Thyroid gland (tissue), 4 donors: ENCODE data around the gene WNT9B. TPM values are rescaled to one million over a fixed set of nuclear protein-coding genes. Genes with fewer than 3 reads are reported as not detected.

Source experiments
- DNase-seq, 2 donors: peaks; one replicate each; pipeline ENCODE4 v3.0.0-alpha.2; 2019
- H3K27ac ChIP-seq, 3 donors: fragments of 200-600 bp; sonication (generic); 1 replicate in 2 of 3; 2 replicates in 1 of 3; pipeline ENCODE4 v1.5.1; 2016 to 2019; ENCODE audit warnings: mild to moderate bottlenecking in 1 of 3, moderate library complexity in 1 of 3
- H3K27me3 ChIP-seq: fragments of 200-600 bp; sonication (generic); one replicate; pipeline ENCODE4 v1.5.1; 2019
- H3K36me3 ChIP-seq, 2 donors: fragments of 200-600 bp; sonication (generic); one replicate each; pipeline ENCODE4 v1.5.1; 2016 to 2019
- H3K4me1 ChIP-seq, 2 donors: fragments of 200-600 bp; sonication (generic); one replicate each; pipeline ENCODE4 v1.5.1; 2017 to 2019
- H3K4me3 ChIP-seq, 3 donors: fragments of 200-600 bp; sonication (generic); replicated peaks in 1 of 3; 1 replicate in 2 of 3; 2 replicates in 1 of 3; pipeline ENCODE4 v1.5.1; 2016; ENCODE audit warnings: mild to moderate bottlenecking in 1 of 3
- H3K9me3 ChIP-seq: fragments of 200-600 bp; sonication (generic); one replicate; pipeline ENCODE4 v1.5.1; 2017
- CTCF ChIP-seq, 6 experiments: fragments of 200-600 bp in 3 of 6; fragments of 450-650 bp in 3 of 6; sonication (generic) in 3 of 6; IDR thresholded peaks; one replicate each; pipeline ENCODE4 v1.5.1; 2016 to 2019; ENCODE audit warnings: antibody characterized with exemption in 6 of 6, mild to moderate bottlenecking in 2 of 6, inconsistent platforms in 1 of 6, moderate library complexity in 1 of 6
- POLR2A ChIP-seq, 2 donors: fragments of 450-650 bp; IDR thresholded peaks; one replicate each; pipeline ENCODE4 v1.6.1; 2017; ENCODE audit warnings: antibody characterized with exemption in 2 of 2, mild to moderate bottlenecking in 2 of 2, moderate library complexity in 1 of 2
- WGBS, 2 donors: methylation state at CpG; one replicate each; pipeline ENCODE4 v1.1.5; 2017; 5-methylcytosine and 5-hydroxymethylcytosine counted together
- intact Hi-C: fragments of 100-400 bp; cut with DNase I; formaldehyde crosslinking; loops from one replicate; pipeline ENCODE4 v1.15.1; 2023
- total RNA-seq, 4 donors: library from RNA; depleted of rRNA; stranded (reverse); fragments of >200 nt; gene quantifications; one replicate each; pipeline ENCODE4 v1.2.3, GENCODE V29; 2016

The WNT9B gene
- total RNA-seq, 4 donors from 2014 or later: 1.2 TPM; not detected in 3

- no peak overlapping the region for H3K4me3 ChIP-seq
- peaks cover 38% of the 10 kb centered on the region for H3K27me3 ChIP-seq
- TF ChIP-seq CTCF (IDR thresholded peaks at IDR 0.05) (no peak), POLR2A (IDR thresholded peaks at IDR 0.05) (no peak)
- 5 to 8% methylated on average over 10 to 37 of the region's 72 CpGs for WGBS, 2 donors
- H3K4me1 ChIP-seq: peaks cover 4 to 17% of the 10 kb centered on the region in 2 donors
- no peak for DNase-seq
- H3K36me3 ChIP-seq: no peaks in the 10 kb centered on the region
- H3K27ac ChIP-seq: no peak overlapping the region
- intact Hi-C loops: no loop called here
- H3K9me3 ChIP-seq: no peaks in the 10 kb centered on the region
Observed at GRCh38 chr17:46818929-46819859, 32.2 kb upstream of the WNT9B start.

DNA sequence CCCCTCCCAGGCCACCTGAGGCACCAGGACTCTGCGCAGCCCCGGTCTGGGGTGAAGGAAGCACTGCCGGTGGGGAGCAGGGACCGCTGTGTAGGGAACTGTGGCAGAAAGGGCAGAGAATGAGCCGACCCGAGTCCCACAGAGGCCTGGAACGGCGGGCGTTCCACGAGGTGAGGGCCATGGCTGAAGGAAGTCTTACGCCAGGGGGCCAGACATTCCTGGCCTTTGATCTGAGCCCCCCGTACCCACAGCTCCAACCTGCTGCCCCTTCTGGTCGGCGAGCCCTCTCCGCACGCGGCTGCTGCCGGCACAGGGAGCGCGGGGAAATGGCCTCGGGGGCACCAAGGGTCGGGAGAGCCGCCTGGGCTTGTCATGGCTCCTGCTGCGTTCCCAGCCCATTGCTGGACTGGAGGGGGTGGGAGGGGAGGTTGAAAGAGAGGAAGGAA lies 31.5 kb upstream of the WNT9B start:
- no peak overlapping the region for H3K4me3 ChIP-seq
- H3K27me3 ChIP-seq: peaks cover 38% of the 10 kb centered on the region
- no peaks in the 10 kb centered on the region for H3K9me3 ChIP-seq
- H3K27ac ChIP-seq: no peak overlapping the region
- intact Hi-C loops: no loop called here
- DNase-seq: no peak
- no peaks in the 10 kb centered on the region for H3K36me3 ChIP-seq
- TF ChIP-seq POLR2A (IDR thresholded peaks at IDR 0.05) (no peak), CTCF (IDR thresholded peaks at IDR 0.05) (no peak)
- H3K4me1 ChIP-seq: peaks cover 4 to 17% of the 10 kb centered on the region in 2 donors
- 16 to 25% methylated on average over 13 to 24 of the region's 24 CpGs for WGBS, 2 donors

GRCh38 chr17:46820592-46821450 lies 30.6 kb upstream of the WNT9B start:
- Histone ChIP-seq H3K4me3 (no peak overlapping the region), H3K27me3 (peaks cover 38% of the 10 kb centered on the region), H3K27ac (no peak overlapping the region), H3K9me3 (no peaks in the 10 kb centered on the region), H3K4me1 (peaks cover 4 to 17% of the 10 kb centered on the region in 2 donors), H3K36me3 (no peaks in the 10 kb centered on the region)
- intact Hi-C loops: no loop called here
- TF ChIP-seq POLR2A (IDR thresholded peaks at IDR 0.05) (no peak), CTCF (IDR thresholded peaks at IDR 0.05) (no peak)
- WGBS, 2 donors: 28 to 39% methylated on average over 5 to 13 of the region's 13 CpGs
- DNase-seq: no peak

- 14 to 15% methylated on average over 25 to 27 of the region's 31 CpGs for WGBS, 2 donors
- no peak for DNase-seq
- intact Hi-C loops: no loop called here
- Histone ChIP-seq H3K9me3 (no peaks in the 10 kb centered on the region), H3K36me3 (no peaks in the 10 kb centered on the region), H3K4me3 (no peak overlapping the region), H3K4me1 (peaks cover 4 to 17% of the 10 kb centered on the region in 2 donors), H3K27me3 (peaks cover 38% of the 10 kb centered on the region), H3K27ac (no peak overlapping the region)
- TF ChIP-seq POLR2A (IDR thresholded peaks at IDR 0.05) (no peak), CTCF (IDR thresholded peaks at IDR 0.05) (no peak)
Observed at GRCh38 chr17:46821482-46822387, 29.6 kb upstream of the WNT9B start.
